HG02759 (cell line): ENCODE data around the gene GART.
"Not testable (repeated sequence)": the region's sequence is repeated elsewhere in the genome, so short reads cannot be mapped to it uniquely, and the experiment has no call there.

Experiments used
- ATAC-seq: cut with Tn5 transposase; IDR thresholded peaks from one replicate; pipeline ENCODE4 v1.9.1; 2021; ENCODE audit warnings: mild to moderate bottlenecking, moderate library complexity; ENCODE audit not compliant: unreplicated experiment

Gene GART

DNA sequence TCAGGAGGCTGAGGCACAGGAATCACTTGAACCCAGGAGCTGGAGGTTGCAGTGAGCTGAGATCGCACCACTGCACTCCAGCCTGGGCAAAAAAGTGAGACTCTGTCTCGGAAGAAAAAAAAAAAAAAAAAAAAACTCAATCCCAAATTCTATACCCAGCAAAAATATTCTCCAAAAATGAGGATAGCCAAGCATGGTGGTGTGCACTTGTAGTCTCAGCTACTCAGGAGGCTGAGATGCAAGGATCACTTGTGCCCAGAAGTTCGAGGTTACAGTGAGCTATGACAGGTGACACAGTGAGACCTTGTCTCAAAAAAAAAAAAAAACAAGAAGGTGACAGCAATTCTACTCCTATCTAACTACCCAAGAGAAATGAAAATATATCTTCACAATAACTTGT lies 68.6 kb downstream of the GART start:
- no peak for ATAC-seq

- no peak for ATAC-seq
Measured at GRCh38 chr21:33470701-33471100, 71.2 kb downstream of the GART start.

DNA sequence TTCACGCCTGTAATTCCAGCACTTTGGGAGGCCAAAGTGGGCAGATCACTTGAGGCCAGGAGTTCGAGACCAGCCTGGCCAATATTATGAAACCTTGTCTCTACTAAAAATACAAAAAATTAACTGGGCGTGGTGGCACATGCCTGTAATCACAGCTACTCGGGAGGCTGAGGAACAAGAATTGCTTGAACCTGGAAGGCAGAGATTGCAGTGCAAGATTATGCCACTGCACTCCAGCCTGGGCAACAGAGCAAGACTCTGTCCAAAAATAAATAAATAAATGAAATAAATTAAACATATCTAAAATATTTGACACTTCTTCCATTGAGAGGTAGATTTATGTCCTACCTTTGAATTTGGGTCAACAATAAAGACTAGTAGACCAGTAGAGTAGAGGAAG lies 72.7 kb downstream of the GART start:
- not testable (repeated sequence) for ATAC-seq

DNA sequence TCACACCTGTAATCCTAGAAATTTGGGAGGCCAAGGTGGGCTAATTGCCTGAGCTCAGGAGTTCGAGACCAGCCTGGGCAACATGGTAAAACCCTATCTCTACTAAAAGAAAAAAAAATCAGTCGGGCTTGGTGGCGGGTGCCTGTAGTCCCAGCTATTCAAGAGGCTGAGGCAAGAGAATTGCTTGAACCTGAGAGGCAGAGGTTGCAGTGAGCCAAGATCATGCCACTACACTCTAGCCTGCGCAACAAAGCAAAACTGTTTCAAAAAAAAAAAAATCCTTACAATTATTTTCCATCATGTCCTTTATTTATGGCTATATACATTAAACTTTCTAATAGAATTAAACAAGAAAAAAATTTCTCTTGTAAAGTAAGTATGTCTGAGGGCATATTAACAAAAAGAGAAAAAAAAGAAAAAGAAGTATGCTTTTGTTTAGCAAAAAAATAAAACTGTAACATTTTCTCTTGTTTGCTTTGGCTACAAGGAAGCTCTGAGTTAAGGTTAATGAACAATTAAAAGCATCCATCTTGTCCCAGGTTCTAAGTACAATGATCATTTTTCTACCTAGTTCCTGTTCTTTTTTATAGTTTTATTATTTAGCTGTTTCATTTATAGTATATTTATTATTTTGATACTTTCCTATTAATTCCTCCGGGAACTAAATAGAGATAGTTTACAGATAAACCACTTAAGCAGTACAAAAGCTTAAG lies 80.2 kb downstream of the GART start:
- no peak for ATAC-seq

DNA sequence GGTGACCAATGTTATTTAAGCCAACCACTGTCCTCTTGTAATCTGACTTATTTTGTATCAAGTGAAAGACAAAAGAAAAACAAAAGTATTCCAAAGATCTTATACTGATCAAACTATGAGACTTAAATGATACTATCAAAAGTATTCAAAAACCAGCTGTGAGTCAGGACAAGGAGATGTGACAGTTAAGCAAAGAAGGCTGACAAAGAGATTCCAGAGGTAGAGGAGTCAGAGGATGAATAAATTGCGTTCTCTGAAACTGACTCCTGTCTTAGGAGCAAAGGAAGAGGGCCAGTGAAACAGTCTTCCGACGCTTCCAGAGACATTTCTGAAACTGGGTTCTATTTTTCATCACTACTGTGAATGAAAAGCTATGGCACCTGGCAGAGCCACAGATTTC lies 83.1 kb downstream of the GART start:
- no peak for ATAC-seq

DNA sequence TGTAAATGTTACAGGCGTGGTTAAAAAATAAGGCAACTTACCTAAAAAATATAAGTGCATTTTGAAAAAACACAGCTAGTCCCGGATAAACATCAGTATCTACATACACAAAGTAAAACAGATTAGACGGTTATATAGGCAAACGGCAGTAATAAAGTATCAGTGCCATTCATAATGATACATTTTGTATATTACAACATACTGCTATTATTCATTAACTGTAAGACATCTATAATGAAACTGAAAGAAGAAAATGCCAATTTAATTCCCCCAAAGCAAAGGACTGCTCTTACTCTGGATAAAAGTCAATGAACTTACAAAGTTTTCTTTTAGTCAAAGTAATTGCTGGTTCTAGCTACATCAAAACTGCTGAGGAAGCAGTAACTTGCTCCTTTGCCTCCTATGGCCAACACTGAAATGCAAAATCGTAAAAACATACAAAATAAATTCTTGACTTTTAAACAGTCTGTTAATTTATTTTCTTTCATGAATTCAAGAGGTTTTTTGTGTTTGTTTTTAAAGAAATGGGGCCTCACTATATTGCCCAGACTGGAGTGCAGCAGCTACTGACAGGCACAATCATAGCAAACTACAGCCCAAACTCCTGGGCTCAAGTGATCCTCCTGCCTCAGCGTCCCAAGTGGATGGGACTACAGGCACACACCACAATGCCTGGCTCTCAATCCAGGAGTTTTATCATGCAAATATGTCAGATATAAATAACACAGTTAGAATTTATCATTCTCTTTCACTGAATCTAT lies 86.1 kb downstream of the GART start:
- no peak for ATAC-seq
